A673 (cell line): ENCODE results near the gene ANGPTL1.

Experiments
- CTCF ChIP-seq: fragments of 300-800, 200-600 bp; sonication (generic); conservative IDR thresholded peaks from 2 replicates; pipeline ENCODE4 v1.5.1; 2017; ENCODE audit warnings: low read depth, mild to moderate bottlenecking, antibody characterized with exemption, low read length, moderate library complexity, mixed read lengths
- EZH2 ChIP-seq: fragments of 200-600 bp; sonication (generic); IDR thresholded peaks from 2 replicates; pipeline ENCODE4 v1.6.1; 2017; ENCODE audit warnings: borderline replicate concordance, low read depth, mild to moderate bottlenecking, mixed read lengths, antibody characterized with exemption, low read length; ENCODE audit not compliant: poor library complexity, severe bottlenecking

GRCh38 chr1:178877896-178878295 is 7.0 kb upstream of the ANGPTL1 start:
- TF ChIP-seq CTCF (no peak), EZH2 (no peak)
